LNCaP clone FGC (cell line): Measurements from ENCODE around the gene IWS1.

Source experiments
- DNase-seq: peaks from one replicate; pipeline ENCODE4 v3.0.0-alpha.2; 2011; ENCODE audit warnings: low read depth
- H3K4me3 ChIP-seq: 2 replicates; pipeline ENCODE4 v1.5.1; 2011; ENCODE audit warnings: mild to moderate bottlenecking, low read depth, low read length, control low read depth
- TF ChIP-seq, protein P1 (sequence below): IDR thresholded peaks from 2 replicates; pipeline ENCODE4 v1.5.1; 2012; ENCODE audit warnings: mild to moderate bottlenecking; ENCODE audit not compliant: control insufficient read depth, insufficient read depth; ENCODE audit errors: extremely low read depth

The IWS1 gene

GRCh38 chr2:127504552-127505430 lies 21.5 kb downstream of the IWS1 start:
- DNase-seq, result no peak
- TF ChIP-seq, protein P1, sequence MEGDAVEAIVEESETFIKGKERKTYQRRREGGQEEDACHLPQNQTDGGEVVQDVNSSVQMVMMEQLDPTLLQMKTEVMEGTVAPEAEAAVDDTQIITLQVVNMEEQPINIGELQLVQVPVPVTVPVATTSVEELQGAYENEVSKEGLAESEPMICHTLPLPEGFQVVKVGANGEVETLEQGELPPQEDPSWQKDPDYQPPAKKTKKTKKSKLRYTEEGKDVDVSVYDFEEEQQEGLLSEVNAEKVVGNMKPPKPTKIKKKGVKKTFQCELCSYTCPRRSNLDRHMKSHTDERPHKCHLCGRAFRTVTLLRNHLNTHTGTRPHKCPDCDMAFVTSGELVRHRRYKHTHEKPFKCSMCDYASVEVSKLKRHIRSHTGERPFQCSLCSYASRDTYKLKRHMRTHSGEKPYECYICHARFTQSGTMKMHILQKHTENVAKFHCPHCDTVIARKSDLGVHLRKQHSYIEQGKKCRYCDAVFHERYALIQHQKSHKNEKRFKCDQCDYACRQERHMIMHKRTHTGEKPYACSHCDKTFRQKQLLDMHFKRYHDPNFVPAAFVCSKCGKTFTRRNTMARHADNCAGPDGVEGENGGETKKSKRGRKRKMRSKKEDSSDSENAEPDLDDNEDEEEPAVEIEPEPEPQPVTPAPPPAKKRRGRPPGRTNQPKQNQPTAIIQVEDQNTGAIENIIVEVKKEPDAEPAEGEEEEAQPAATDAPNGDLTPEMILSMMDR, result no peak
- H3K4me3 ChIP-seq, result no peak overlapping the region

- DNase-seq, result no peak
- TF ChIP-seq, protein P1, result no peak
Measured at GRCh38 chr2:127503491-127503890, 22.8 kb downstream of the IWS1 start.

GRCh38 chr2:127498386-127498785 lies 27.9 kb downstream of the IWS1 start:
- H3K4me3 ChIP-seq, result no peak overlapping the region
- peak; percentile 15 for DNase-seq
- TF ChIP-seq, protein P1, result no peak

More at GRCh38 chr2:127503491-127503890, 22.8 kb downstream of the IWS1 start:
- H3K4me3 ChIP-seq, result no peak overlapping the region

GRCh38 chr2:127490283-127490682 lies 36.0 kb downstream of the IWS1 start:
- no peak for DNase-seq
- TF ChIP-seq, protein P1, result no peak
- no peak overlapping the region for H3K4me3 ChIP-seq

DNA sequence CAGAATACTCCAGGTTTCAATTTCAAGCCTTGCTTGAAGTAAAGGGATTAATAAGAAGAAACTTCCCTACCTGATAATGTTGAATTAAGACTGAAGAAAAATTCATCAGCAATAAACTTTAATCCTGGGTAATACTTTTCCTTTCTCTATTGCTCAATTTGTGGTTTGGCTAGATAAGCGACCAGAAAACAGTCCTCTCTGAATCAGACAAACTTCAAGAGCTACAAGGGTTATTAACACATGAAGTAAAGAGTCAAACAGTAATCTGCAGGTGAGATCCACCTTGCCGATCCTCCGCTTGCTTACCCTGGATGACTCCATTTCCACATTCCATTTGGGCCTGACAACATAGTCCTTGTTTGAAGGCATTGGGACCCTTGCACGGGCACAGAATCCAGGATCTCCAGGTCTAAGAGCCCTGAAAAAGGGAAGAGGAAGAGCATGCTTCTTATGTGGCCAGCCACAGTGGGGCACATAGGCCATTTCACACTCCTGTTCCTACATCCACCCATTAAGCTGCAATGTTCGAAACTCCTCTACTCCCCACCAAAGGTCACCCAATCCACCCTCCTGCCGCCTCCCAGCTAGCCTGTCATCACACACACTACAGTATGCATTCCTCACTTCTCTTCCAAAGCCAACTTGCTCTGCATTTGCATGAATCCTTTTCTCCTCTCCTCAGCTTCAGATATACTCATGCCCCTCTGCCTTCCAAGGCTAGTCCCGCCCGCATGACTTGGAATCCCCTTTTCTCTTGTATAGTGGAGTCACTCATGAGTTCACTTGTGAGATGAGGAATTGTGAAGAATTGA lies 39.8 kb downstream of the IWS1 start:
- no peak overlapping the region for H3K4me3 ChIP-seq
- TF ChIP-seq, protein P1, result no peak
- no peak for DNase-seq

GRCh38 chr2:127485694-127486071 lies 40.6 kb downstream of the IWS1 start:
- no peak for DNase-seq
- no peak overlapping the region for H3K4me3 ChIP-seq
- TF ChIP-seq, protein P1, result no peak
